Stimulated activated CD8-positive, alpha-beta memory T cell treated with anti-CD3 and anti-CD28 coated beads, Interleukin-2, amount 100 ng/mL, for 1 hour (primary cell): ENCODE results near the gene ANTKMT.
"Not testable (repeated sequence)": the region's sequence is repeated elsewhere in the genome, so short reads cannot be mapped to it uniquely, and the experiment has no call there.

Experiments
- DNase-seq, 2 donors: peaks; one replicate each; pipeline ENCODE4 v3.0.0-alpha.2; 2020; ENCODE audit warnings: low read depth in 2 of 2

The ANTKMT gene

DNA sequence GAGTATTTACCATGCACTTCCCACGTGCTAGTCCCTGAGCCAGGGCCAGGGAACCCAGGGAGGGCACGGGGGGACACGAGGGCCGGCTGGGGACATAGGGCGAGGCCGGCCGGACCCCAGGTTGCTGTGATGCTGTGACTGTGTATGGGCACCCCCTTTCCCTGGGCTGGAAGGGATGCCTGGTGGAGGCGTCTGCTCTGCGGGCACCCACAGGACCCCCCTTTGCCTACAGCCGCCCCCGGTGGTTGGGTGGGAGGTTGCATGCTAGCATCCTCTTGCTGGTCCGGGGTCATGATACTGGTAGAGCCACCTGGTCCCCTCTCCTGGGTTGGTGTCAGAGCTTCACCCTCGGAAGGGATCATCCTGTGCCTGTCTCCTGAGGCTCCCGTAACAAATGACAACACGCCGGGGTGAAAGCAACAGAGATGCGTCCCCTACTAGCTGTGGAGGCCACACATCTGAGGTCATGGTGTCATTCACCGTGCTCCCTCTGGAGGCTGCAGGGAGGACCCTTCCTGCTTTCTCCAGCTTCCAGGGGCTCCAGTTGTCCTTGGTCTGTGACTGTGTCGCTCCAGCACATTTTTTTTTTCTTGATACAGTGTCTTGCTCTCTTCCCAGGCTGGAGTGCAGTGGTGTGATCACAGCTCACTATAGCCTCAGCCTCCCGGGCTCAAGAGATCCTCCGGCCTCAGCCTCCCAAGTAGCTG lies 23.0 kb downstream of the ANTKMT start:
- DNase-seq = no peak

- no peak for DNase-seq
Measured at GRCh38 chr16:745739-746138, 24.8 kb downstream of the ANTKMT start.

GRCh38 chr16:746637-747036 lies 25.7 kb downstream of the ANTKMT start:
- DNase-seq = no peak

GRCh38 chr16:747978-748746 lies 27.2 kb downstream of the ANTKMT start:
- no peak for DNase-seq

DNA sequence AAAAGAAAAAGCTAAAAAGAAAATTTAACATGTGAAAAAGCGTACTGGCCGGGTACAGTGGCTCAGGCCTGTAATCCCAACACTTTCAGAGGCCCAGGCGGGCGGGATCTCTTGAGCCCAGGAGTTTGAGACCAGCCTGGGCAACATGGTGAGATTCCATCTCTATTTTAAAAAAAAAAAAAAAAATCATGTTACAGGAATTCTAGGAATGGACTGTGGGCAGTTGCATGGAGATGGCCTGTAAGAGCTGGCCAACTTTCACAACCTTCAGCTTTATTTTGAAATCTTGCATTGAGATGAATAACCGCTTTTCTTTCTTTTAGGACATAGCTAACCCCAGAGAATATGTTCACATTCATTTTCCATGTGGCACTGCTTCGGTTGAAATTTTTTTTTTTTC lies 28.1 kb downstream of the ANTKMT start:
- no peak for DNase-seq

DNA sequence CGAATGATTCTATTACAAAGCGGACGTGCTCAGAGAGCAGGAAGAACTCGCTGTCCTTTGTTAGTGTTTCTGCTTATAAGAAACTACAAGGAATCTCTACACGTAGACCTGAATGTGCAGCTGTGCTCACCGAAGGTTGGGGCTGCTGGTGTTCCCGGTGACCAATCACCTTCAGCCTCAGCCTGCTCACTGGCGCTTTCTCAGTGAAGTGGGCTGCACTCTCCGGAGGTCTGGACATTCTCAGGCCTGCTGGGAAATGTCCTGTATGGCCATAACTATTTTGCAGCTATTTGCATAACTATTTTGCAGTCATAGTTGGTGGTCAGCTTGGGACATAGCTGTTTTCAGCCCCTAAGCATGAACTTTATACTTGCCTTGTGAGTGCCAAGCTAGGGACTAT lies 29.5 kb downstream of the ANTKMT start:
- DNase-seq = no peak

- no peak for DNase-seq
Measured at GRCh38 chr16:751152-752006, 30.4 kb downstream of the ANTKMT start.

DNA sequence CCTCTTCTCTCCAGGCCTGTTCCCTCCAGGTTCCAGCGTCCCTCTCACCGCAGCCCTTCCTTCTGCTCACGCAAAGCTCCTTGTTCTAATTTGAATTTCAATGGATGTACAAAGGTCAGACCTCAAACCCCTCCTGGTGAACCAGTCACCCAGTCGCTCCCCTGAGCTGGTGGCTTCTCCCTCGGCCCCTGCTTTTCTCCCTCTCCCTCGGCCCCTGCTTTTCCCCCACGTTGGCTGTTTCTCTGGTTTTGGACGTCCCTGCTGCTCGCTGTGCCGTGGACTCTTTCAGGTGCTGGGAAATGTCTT lies 31.0 kb downstream of the ANTKMT start:
- DNase-seq = no peak

GRCh38 chr16:754121-754607 lies 33.2 kb downstream of the ANTKMT start:
- DNase-seq = not testable (repeated sequence)

DNA sequence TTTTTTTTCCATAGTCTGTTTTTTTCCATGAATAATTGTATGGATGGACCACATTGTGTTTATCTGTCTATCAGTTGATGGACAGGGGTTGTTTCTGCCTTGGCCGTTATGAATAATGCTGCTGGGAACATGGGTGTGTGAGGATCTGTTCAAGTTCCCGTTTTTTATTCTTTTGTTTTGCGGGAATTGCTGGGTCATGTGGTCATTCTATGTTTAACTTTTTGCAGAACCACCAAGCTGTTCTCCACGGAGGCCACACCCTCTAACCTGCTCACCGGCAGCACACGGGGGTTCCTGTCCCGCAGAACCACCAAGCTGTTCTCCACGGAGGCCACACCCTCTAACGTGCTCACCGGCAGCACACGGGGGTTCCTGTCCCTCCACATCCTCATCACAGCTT lies 33.7 kb downstream of the ANTKMT start:
- DNase-seq = no peak

- DNase-seq = no peak
Measured at GRCh38 chr16:756428-756827, 35.5 kb downstream of the ANTKMT start.

- no peak for DNase-seq
Measured at GRCh38 chr16:759110-759910, 38.4 kb downstream of the ANTKMT start.

GRCh38 chr16:760065-760464 lies 39.1 kb downstream of the ANTKMT start:
- DNase-seq = no peak

DNA sequence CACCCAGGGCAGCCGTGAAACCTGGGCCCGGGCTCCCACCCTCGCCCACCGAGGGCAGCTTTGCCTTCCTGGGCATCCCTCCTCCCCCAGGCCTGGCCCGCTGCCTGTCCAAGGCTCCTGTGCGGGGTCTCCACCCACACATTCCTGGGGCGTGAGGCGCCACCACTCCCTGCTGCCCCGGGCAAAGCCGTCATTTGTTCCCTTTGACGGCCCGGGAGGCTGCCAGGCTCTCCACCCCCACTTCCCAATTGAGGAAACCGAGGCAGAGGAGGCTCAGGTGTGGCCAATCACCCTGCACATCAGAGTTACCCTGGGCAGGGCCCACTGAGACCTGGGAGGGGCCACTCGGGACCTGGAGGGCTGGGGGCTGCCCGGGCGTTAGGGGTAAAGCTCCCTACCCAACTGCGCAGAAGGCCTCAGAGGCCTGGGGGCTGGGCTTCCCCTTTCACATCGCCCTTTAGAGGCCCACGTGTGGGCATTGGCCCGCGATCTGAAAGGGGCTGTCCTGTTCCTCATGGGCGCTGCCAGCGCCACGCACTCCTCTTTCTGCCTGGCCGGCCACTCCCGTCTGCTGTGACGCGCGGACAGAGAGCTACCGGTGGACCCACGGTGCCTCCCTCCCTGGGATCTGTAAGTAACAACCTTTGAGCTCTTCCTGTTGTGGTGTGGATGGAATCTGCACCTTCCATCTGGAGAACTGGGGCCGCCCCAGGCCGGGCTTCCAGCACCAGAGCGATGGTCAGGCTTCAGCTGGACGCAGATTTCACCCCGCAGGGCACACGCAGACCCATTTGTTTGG lies 39.8 kb downstream of the ANTKMT start, which contains the start of gene MSLN:
Gene MSLN (plus strand): TSS at position 190 of the 799 bp plus-strand sequence. CDS start 1,947 bp downstream, outside the sequence.
- no peak for DNase-seq

GRCh38 chr16:761625-762513 lies 40.9 kb downstream of the ANTKMT start:
- no peak for DNase-seq

GRCh38 chr16:762595-763268 lies 41.8 kb downstream of the ANTKMT start:
- no peak for DNase-seq

DNA sequence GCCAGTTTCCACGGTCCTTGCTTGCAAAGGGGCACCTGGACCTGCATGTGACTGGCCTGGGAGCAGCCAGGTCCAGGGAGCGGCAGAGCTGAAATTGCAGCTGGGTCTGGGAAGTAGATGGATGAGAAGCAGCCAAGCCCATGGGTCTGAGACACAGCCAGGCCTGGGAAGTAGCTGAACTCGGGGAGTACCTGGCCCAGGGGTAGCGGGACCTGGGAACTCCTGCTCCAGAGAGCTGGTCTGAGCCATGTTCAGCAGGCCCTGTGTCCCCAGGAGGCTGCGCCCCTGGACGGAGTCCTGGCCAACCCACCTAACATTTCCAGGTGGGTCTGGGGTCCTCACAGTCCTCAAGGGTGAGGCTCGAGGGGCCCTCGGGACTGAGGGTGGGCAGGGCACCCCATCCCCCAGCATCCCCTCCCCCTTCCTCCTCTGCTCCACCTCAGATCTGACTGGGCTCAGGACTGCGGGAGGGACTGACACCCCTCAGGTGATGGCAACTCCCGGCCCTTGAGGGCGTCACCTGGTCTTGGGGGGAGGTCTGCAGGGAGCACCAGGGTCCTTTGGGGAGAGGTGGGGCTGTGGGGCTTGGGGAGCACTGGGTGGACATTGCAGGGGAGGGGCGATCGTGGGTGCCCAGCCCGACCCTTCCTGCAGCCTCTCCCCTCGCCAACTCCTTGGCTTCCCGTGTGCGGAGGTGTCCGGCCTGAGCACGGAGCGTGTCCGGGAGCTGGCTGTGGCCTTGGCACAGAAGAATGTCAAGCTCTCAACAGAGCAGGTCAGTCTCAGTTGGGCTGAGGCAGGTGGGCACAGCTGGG lies 42.6 kb downstream of the ANTKMT start:
- no peak for DNase-seq

- no peak for DNase-seq
Measured at GRCh38 chr16:764184-764750, 43.3 kb downstream of the ANTKMT start.
